ENCODE results near the gene CHRNB1. TPM values are rescaled to one million over a fixed set of nuclear protein-coding genes. Genes with fewer than 3 reads are reported as not detected.

The CHRNB1 gene, protein sequence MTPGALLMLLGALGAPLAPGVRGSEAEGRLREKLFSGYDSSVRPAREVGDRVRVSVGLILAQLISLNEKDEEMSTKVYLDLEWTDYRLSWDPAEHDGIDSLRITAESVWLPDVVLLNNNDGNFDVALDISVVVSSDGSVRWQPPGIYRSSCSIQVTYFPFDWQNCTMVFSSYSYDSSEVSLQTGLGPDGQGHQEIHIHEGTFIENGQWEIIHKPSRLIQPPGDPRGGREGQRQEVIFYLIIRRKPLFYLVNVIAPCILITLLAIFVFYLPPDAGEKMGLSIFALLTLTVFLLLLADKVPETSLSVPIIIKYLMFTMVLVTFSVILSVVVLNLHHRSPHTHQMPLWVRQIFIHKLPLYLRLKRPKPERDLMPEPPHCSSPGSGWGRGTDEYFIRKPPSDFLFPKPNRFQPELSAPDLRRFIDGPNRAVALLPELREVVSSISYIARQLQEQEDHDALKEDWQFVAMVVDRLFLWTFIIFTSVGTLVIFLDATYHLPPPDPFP
- polyA plus RNA-seq (ENCODE audit: insufficient read length) = 10.5 TPM
- long read RNA-seq, donor 1, transcript CHRNB1-207 (2 exons, 1,095 nt) = major isoform, 5 of 5 reads
- long read RNA-seq, donor 1, partial matches to known transcripts = 0 of 5 reads
- long read RNA-seq, donor 1, other reads (novel, unspliced or antisense) = 0 of 5 reads
- long read RNA-seq, donor 2, partial matches to known transcripts = 0 of 5 reads
- long read RNA-seq, donor 2, other reads (novel, unspliced or antisense) = 0 of 5 reads
- long read RNA-seq, donor 3, partial matches to known transcripts = 0 of 2 reads
- long read RNA-seq, donor 3, other reads (novel, unspliced or antisense) = 0 of 2 reads
- long read RNA-seq, donor 4 = 0 reads
- long read RNA-seq, donor 5, partial matches to known transcripts = 12 of 16 reads
- long read RNA-seq, donor 5, other reads (novel, unspliced or antisense) = 0 of 16 reads
- long read RNA-seq, donor 6, partial matches to known transcripts = 0 of 2 reads
- long read RNA-seq, donor 6, other reads (novel, unspliced or antisense) = 0 of 2 reads
- long read RNA-seq, donor 7, partial matches to known transcripts = 0 of 2 reads
- long read RNA-seq, donor 7, other reads (novel, unspliced or antisense) = 0 of 2 reads
- long read RNA-seq, donor 8, partial matches to known transcripts = 0 of 1 reads
- long read RNA-seq, donor 8, other reads (novel, unspliced or antisense) = 0 of 1 reads

DNA sequence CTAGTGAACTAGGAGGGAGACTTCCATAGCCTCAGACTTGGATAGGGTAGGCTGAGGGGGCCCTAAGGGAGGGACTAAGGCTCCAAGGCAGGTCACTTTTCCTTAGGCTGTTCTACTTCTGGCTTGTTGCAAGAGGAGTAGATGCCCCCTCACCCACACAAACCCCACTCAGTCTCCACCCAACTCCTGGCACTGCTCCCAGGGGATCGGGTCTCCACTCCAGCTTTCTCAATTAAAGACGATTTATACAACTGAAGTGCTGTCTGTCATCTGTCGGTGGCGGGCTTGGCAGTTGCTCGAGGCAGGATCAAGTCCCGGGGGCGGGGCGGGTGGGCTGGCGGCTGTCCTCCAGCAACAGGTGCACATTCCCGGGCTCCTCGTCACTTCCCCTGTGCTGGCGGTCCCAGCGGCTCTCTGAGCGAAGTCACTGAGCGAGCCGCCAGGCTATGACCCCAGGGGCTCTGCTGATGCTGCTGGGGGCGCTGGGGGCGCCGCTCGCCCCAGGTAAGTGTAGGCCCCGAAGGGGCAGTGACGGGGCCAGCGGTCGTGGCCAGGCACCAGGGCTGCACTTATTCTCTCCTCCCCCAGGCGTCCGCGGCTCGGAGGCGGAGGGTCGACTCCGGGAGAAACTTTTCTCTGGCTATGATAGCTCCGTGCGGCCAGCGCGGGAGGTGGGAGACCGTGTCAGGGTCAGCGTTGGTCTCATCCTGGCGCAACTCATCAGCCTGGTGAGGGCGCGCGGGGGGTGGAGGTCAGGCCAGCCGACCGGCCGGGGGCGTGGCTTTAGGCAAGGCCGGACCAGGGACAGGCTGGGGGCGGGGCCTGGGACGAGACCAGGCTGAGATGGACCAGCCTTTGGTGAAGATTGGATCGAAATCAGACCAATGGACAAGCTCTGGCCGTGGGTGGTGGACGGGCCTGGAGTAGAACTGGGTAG lies at the start of gene CHRNB1:
Gene CHRNB1 (plus strand): TSS at position 380 of the 937 bp plus-strand sequence. CDS start 67 bp downstream, at position 447.
- no peak for DNase-seq

DNA sequence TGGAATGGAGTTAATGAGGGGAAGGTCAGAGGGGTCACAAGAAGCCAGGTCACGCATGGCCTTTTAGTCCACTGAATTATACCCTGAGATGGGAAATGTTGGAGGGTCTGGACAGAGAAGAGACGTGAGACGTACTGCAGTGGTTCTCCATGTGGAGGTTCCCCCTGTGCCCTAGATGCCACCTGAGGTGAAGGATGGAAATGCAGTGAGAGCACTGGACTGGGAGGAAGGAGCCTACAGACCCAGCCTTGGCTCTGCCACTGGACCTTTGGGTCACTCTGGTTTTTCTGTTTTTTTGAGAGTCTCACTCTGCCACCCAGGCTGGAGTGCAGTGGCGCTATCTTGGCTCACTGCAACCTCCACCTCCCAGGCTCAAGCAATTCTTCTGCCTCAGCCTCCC lies 48.7 kb upstream of the CHRNB1 start:
- DNase-seq = no peak

DNA sequence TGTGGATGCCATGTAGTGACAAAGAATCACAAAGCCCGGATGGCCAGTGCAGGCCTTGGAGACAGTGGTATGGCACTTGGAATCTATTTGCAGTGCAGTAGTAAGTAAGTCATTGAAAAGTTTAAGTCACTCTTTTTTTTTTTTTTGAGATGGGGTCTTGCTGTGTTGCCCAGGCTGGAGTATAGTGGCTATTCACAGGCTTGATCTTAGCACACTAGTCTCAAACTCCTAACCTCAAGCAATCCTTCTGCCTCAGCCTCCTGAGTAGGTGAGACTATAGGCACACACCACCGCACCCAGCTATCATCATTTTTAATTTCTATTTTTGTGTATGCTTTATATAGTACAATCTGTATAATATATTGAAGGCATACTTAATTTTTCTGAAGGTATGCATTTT lies 46.2 kb upstream of the CHRNB1 start:
- DNase-seq = no peak

DNA sequence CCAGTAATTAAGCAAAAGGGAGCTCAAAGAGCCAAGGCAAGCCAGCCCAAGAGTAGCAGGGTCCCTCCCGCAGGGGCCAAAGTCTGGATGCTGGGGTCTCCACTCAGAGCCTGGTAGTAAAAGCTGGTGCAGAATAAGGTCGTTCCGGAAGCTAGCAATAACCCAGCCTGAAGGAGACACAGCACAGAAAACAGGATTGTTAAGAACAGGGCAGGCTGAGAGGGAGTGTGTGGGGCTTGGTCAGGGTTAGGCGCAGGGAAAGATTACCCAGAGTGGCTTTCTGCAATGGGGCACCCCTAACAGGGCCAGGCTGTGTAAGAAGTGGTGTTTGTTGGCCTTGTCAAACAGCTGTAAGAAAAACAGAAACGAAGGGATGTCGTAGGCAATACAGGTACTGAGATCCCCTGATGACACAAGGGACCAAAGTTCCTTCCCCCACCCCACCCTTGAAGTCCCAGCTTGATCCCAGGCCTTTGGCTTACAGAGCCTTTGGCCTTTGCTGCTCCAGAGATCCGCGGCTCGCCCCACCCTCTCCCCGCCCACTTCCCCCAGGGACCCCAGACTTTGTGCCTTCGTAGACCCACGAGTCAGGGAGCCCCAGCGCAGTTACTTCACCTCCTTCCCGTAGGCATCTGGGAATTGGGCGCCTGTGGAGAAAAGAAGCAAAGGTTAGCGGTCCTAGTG lies 41.7 kb upstream of the CHRNB1 start:
- no peak for DNase-seq

DNA sequence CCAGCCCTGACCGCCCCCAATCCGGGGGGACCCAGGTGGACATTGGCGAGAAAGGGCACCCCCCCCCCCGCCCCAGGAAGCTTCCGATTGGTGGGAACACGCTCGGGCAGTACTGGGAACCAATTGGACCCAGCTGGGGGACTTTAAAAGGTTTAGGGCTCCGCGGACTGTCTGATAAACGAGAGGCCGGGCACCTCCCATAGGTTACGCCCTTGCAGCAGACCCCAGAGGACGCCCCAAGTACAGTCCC lies 41.2 kb upstream of the CHRNB1 start:
- no peak for DNase-seq

DNA sequence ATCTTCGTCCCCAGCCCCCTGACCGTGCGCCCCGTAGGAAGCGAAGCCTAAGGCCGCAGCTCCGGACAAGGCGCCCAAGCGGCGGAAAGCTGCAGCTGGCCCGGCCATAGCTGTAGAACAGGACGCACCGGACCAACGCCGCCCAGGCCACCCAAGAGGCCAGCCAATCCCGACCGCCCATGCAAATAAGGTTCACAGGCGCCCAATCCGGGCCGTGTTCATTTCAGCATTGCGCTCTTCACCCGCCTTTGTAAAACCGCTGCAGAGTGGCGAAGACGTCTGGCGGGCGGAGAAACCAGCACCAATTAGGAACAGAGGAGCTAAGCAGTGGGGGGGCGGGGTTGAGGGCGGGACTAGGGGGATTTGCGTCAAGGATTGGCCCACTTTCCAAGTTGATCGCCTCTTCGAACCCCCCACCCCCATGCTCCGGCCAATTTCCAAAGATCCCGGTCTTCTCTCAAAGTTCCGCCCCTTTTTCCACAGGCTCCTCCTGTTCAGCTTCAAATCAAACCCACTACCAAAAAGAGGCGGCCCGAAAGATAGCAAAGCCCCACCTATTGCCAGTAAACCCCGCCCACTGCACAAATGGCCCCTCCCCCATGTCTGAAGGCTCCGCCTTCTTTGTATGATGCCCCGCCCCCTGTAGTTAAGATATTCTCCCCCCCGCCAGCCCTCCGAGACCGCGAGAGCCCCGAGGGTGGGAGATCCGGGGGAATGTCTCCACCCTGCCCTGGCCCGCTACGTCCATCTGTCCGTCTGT lies 40.7 kb upstream of the CHRNB1 start, which contains the start of gene TMEM256:
Gene TMEM256 (minus strand): TSS at position 121 of the 760 bp plus-strand sequence. CDS start 13 bp downstream, at position 108.
- DNase-seq = peak; percentile 99

DNA sequence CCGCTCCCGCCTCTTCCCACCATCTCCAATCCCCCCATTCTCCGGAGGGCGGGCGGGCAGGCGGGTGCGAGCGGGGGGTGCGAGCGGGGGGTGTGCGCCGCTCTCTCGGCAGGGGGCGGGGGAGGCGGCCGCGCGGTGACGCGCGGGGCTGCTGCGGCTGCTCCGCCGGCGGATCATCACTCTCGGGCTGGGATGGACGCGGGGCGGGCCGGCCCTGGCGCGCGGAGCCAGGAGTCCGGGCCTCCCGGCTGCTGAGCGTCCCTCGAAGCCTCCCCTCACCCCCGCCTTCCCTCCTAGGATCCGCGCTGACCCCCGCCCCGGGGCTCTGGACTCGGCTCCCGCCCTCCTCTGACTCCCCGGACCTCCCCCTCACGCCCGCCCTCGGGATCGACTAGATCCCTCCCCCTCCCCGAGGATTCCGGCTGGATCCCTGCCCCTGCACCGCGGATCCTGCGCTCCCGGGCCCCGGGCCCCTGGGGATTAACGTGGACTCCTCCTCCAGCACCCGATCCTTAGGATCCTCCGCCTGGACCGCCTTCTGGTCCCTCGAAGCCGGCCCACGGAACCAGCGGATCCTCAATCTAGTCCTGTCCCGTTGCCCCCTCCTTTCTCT lies 40.0 kb upstream of the CHRNB1 start:
- no peak for DNase-seq

DNA sequence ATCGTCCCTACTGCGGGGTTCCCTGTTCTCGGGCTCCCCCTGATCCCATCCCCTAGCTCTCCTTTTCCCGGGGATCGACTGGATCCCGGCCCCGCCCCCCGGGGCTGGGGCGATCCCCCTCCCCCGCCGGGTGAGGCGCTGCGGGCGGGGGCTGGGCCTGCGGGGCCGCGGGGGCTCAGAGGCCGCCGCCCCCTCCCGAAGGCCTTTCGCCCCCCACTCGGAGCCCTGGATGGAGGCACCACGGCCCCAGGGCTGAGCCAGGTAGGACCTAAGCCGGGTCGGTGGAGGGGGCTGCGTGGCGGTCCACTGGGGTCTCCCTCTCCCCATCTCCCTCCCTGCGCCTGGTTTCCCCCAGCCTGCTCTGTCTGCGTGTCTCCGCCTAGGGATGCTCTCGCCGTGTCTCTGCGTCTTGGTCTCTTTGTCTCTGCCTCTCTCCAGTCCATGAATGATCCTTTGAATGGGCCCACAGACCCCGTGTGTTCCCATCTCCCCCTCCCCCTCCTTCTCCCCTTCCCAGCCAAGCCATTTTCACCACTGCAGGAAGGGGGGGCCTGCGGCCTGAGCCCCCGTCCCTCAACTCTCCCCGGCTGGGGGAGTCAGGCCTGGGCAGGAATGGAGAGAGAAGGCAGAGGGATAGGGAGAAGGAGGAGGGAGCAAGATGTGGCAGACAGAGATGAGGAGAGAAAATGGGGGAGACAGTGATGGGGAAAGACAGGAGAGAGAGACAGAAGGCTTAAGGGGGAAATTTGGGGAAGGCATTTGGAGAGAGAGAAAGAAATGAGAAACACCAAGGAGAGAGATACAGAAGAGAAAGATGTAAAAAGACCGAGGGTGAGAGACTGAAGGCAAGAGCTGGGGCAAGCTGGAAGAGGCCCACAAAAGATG lies 39.3 kb upstream of the CHRNB1 start:
- no peak for DNase-seq

DNA sequence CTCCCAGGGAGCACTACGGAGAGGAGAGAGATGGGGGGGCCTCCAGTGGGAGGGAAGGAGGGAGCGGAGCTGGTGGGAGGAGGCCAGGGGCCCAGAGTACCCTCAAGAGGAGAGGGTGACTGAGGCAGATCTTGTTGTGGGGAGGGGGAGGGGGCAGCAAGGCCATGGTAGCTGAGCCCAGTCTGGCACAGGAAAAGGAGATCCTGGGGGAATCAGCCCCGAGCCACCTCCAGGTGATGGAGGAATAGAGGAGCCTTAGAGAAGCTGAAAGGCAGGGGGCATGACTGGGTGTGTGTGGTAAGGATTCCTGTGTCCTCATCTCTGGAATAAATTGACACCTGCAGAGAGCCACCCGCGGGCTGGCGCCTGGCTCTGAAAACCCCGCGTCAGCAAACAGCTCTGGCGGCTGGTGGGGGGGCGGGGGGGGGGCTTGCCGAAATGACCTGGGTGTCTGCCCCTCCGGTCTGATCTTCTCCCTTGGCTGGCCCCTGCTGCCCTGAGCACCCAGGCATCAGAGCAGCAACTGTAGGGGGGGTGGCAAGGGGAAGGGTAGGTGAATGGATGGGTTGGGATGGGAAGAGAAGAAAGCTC lies 38.5 kb upstream of the CHRNB1 start:
- DNase-seq = no peak

DNA sequence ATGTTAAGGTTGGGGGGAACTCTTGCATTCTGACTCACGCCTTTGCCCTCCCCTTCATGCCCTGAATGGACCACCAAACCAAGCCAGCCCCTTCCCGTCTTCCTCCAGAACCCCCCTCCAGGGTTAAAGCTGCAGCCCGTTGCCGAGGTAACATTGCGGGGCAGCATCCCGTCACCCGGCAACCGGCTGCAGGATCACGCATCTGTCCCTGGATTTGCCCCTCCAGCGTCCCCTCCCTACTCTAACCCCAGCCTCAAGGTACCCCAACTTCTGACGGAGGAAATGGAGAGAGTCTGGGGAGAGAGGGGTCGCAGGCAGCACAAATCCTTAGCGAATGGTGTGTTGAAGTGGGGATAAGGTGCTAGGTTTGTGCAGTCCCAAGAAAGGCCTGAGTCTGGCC lies 37.8 kb upstream of the CHRNB1 start:
- no peak for DNase-seq

DNA sequence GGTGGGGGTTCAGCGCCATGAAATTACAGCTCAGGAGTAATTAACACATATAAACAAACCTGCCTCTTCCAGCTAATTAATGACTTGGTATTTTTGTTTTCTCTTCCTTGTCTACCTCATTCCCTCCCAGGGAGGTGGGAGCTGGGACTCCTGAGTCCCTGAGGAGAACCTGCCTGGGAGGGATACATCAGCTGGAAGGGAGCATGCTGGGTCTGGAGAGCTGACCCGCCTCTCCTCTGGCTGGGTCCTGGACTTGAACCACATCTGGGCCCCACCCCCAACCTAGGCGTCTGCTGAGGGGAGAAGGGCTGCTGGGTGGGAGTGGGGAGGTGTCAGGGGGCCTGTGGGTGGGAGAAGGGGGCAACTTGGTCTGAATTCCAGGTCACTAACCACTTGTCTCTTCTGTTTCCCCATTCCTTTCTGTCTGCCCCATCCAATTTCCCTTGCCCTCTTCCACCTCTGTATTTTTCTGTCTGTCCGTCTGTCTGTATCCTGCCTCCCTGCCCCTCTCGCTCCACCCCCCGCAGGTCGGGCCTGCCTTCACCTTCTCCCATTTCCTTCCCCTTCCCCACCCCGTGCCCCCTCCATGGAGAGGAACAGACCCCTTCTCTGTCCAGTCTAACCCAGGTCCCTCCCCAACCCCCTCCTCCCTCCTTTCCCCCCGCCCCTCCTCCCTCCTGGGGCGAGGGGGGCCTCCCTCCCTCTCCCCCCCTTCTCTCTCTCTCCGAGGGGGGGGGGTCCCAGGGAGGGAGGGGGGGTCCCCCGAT lies 37.2 kb upstream of the CHRNB1 start, which contains the start of gene NLGN2:
Gene NLGN2 (plus strand): TSS at position 361 of the 767 bp plus-strand sequence. CDS start 411 bp downstream, outside the sequence.
- no peak for DNase-seq

DNA sequence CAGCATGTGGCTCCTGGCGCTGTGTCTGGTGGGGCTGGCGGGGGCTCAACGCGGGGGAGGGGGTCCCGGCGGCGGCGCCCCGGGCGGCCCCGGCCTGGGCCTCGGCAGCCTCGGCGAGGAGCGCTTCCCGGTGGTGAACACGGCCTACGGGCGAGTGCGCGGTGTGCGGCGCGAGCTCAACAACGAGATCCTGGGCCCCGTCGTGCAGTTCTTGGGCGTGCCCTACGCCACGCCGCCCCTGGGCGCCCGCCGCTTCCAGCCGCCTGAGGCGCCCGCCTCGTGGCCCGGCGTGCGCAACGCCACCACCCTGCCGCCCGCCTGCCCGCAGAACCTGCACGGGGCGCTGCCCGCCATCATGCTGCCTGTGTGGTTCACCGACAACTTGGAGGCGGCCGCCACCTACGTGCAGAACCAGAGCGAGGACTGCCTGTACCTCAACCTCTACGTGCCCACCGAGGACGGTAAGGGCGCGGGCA lies 36.6 kb upstream of the CHRNB1 start:
- DNase-seq = no peak

DNA sequence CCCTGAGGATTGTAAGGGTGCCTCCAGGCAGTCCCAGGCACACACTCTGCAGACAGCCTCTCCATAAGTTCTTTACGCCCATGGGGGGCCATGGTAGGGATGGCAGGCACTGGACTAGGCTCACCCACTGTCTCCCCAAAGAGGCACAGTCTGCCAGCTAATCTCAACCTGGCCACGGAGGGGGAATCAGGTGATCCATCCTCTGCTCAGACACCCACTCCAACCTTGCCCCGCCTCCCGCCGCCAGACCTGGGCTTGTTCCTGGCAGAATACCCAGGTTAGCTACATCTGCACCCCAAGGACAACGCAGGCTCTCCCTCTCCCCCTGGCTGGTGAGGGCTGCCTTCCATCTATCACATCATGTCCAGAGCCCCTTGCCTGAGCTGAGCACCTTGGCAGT lies 36.0 kb upstream of the CHRNB1 start:
- DNase-seq = no peak

DNA sequence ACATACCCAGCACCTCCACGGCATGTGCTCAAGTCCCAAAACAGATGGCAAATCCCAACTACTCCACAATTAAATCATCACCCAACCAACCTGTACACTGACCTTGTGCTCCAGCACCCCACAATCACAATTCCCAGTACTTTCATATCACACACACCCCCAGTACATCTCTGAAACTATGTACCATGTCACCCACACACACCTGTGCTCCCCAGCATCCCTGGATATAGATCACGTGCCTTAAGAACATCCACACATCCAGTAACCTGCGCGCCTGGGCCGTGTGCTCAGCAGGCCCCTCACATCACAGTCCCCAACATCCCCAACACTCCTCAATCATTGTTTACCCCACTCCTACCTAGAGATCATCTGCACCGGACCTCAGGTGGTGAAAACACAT lies 35.1 kb upstream of the CHRNB1 start:
- DNase-seq = no peak

DNA sequence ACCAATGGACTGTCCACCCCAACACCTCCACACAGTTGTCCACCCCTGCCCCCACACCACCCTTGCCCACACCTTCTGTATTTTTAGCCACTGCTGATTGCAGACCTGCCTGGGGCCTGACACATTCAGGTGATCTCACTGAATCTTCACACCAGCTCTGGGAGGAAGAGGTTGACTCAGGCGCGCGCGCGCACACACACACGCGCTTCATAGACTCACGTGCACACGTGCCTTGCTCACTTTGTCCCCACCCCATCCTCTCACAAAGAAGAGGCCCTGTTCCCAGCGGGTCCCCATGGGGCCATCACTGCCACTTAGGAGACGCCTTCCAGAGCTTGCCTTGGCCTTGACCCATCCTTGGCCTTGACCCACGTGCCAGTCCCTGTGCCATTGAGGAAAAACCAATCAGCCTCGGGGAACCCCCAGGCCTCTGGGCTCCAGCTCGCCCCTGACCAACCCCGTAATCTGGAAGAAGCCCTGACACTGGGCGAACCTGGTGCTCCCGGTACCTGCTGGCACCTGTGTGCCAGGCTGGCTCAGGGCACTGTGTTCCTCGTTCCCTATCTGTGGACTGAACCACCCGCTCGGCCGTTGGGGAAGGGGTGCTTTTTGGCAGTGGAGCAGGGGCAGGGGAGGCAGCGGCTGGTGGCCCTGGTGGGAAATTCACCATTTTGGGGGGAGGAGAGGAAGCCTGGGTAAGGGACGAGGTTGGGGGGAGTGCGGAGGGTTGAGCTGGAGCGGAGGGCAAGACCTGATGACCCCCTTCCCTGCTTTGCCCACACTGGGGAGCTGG lies 34.0 kb upstream of the CHRNB1 start:
- no peak for DNase-seq

DNA sequence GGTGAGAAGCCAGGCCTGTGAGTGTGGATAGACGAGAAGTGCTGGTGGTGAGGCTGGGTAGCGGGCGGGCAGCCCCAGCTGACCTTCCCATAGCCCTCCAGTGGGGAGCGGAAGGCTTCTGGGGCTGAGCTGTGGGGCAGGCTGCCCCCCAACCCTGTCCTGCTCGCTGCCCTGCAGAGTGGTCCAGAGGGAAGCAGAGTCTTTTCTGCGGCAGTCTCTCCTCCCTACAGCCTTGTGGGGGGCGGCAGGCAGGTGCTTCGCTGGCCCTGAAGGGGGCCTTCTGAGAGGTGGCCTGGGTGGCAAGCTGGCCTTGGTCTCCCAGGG lies 33.5 kb upstream of the CHRNB1 start:
- DNase-seq = no peak
